ENCODE results near the gene RHBDD1. TPM values are rescaled to one million over a fixed set of nuclear protein-coding genes. Genes with fewer than 3 reads are reported as not detected.

Gene RHBDD1
- total RNA-seq: 34.1 and 49.6 TPM in 2 replicates

GRCh38 chr2:226835796-226836547 is at the start of gene RHBDD1:
Gene RHBDD1, plus strand, starts transcription at chr2:226836054. Its CDS starts 28,640 bp downstream, at chr2:226864694.

GRCh38 chr2:226799211-226799975 is 36.5 kb upstream of the RHBDD1 start, which contains the start of gene IRS1:
Gene IRS1, minus strand, starts transcription at chr2:226799820. Its CDS starts 1,082 bp downstream, at chr2:226798738.

Small RNA genes within 50 kb of the gene (small RNA-seq; reads per million reads assigned to genes)
- not detected for gene RF00554

Other genes starting within 250 kb of the RHBDD1 start
- 31.0 and 33.8 TPM in 2 replicates for gene IRS1, start 36.2 kb upstream of the RHBDD1 start, total RNA-seq